Left lung (tissue), 10 donors: ENCODE results near the gene LRRC41. TPM values are rescaled to one million over a fixed set of nuclear protein-coding genes. Genes with fewer than 3 reads are reported as not detected.
"Not testable (repeated sequence)": the region's sequence is repeated elsewhere in the genome, so short reads cannot be mapped to it uniquely, and the experiment has no call there.

ENCODE experiments used
- ATAC-seq: fragments of 200-7000 bp; cut with Tn5 transposase; one replicate; pipeline ENCODE4 v1.9.1; 2020; ENCODE audit warnings: moderate library complexity
- DNase-seq, 4 donors: peaks; one replicate each; pipeline ENCODE4 v3.0.0-alpha.2; 2013 to 2020
- H3K27ac ChIP-seq, 2 donors: fragments of 200-600 bp; sonication (generic) in 1 of 2; one replicate each; pipeline versions ENCODE4 v1.5.0 to v1.8.0; 2020 to 2021
- H3K27me3 ChIP-seq, 2 donors: fragments of 200-600 bp; sonication (generic) in 1 of 2; one replicate each; pipeline versions ENCODE4 v1.5.0 to v1.8.0; 2020 to 2021
- H3K36me3 ChIP-seq, 2 donors: fragments of 200-600 bp; sonication (generic) in 1 of 2; one replicate each; pipeline versions ENCODE4 v1.5.0 to v1.8.0; 2020 to 2021
- H3K4me1 ChIP-seq, 2 donors: fragments of 200-600 bp; one replicate each; pipeline ENCODE4 v1.8.0; 2021
- H3K4me3 ChIP-seq, 2 donors: fragments of 200-600 bp; sonication (generic) in 1 of 2; one replicate each; pipeline versions ENCODE4 v1.5.0 to v1.8.0; 2020 to 2021; ENCODE audit warnings: mild to moderate bottlenecking in 1 of 2
- H3K9me3 ChIP-seq, 2 donors: fragments of 200-600 bp; sonication (generic) in 1 of 2; one replicate each; pipeline versions ENCODE4 v1.5.0 to v1.8.0; 2020 to 2021
- intact Hi-C, 2 donors: fragments of 100-400 bp; cut with DNase I; formaldehyde crosslinking; loops; one replicate each; pipeline versions ENCODE4 v1.11.2 to v1.14.2; 2022
- polyA plus RNA-seq, 6 donors: library from polyadenylated mRNA; unstranded; fragments of 120-200 nt; gene quantifications; one replicate each; pipeline ENCODE4 v1.2.1, GENCODE V29; 2013; ENCODE audit not compliant: insufficient read length in 6 of 6
- total RNA-seq, 2 donors: library from RNA; stranded (reverse); fragmentation: NEBNext Ultra II Directional; extraction: Animal tissue kit (Norgen Biotek cat#: 25700); gene quantifications; one replicate each; pipeline ENCODE4 v1.2.1, GENCODE V29; 2021
- TF ChIP-seq, protein P1 (sequence below), 2 donors: fragments of 200-600 bp; sonication (generic) in 1 of 2; IDR thresholded peaks; one replicate each; pipeline versions ENCODE4 v1.5.0 to v1.8.0; 2021; ENCODE audit warnings: antibody characterized with exemption in 2 of 2
- donor health status: DM: no; HTN: yes; CAD: no.
- donor health status: DM: no; HTN: no; CAD: no.

The LRRC41 gene
- total and polyA plus RNA-seq, 8 donors: 54.6 to 88.8 (median 78.0) TPM

DNA sequence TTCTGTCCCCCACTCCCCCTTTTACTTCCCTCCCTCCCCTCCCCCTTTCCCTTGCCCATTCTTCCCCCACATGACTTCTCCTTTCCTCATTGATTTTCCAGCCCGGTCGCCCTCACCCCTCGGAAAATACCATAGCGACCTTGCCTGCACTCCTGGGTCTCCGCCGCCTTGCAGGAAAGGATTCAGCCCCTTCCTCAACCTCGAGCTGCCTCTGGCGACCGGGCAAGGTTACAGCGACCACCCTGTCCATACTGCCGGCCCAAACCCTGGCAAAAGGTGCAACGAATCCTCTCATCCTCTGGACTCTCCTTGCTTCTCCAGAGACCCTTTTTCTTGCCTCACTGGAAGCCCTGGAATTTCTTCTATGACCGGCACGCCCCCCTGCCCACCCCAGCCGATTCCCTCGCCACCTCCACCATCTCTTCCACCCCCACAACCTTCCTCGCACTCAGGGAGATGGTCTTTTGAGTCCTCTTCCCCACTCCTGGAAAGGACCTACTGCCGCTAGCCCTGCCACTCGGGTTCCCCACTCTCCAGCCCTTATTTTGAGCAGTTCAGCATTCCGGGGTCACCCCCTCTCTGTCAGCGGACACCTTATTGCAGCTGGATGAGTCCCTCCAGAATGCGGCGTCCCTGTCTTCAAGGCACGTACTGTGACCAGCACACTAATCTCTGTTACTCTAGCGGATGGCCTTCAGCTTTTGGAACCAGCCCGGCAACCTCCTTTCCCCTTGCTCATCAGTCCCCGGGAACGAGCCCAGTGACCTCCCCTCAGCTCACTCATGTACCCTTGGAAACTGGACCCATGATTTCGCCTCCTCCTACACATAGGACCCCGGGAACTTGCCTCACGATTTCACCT is 38.0 kb upstream of the LRRC41 start:
- peak in 1 of 4 donors; percentile 42 for DNase-seq
- H3K27ac ChIP-seq: peak overlapping the region; percentile 94 to 99
- H3K36me3 ChIP-seq: peaks cover 0 to 42% of the 10 kb centered on the region in 2 donors
- ATAC-seq: no peak
- H3K4me1 ChIP-seq: peaks cover 0 to 22% of the 10 kb centered on the region in 2 donors
- TF ChIP-seq, protein P1, sequence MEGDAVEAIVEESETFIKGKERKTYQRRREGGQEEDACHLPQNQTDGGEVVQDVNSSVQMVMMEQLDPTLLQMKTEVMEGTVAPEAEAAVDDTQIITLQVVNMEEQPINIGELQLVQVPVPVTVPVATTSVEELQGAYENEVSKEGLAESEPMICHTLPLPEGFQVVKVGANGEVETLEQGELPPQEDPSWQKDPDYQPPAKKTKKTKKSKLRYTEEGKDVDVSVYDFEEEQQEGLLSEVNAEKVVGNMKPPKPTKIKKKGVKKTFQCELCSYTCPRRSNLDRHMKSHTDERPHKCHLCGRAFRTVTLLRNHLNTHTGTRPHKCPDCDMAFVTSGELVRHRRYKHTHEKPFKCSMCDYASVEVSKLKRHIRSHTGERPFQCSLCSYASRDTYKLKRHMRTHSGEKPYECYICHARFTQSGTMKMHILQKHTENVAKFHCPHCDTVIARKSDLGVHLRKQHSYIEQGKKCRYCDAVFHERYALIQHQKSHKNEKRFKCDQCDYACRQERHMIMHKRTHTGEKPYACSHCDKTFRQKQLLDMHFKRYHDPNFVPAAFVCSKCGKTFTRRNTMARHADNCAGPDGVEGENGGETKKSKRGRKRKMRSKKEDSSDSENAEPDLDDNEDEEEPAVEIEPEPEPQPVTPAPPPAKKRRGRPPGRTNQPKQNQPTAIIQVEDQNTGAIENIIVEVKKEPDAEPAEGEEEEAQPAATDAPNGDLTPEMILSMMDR (IDR thresholded peaks at IDR 0.05): no peak
- intact Hi-C loops: no loop called here
- H3K27me3 ChIP-seq: no peaks in the 10 kb centered on the region
- peak overlapping the region; percentile 56 to 66 for H3K4me3 ChIP-seq
- H3K9me3 ChIP-seq: no peaks in the 10 kb centered on the region

DNA sequence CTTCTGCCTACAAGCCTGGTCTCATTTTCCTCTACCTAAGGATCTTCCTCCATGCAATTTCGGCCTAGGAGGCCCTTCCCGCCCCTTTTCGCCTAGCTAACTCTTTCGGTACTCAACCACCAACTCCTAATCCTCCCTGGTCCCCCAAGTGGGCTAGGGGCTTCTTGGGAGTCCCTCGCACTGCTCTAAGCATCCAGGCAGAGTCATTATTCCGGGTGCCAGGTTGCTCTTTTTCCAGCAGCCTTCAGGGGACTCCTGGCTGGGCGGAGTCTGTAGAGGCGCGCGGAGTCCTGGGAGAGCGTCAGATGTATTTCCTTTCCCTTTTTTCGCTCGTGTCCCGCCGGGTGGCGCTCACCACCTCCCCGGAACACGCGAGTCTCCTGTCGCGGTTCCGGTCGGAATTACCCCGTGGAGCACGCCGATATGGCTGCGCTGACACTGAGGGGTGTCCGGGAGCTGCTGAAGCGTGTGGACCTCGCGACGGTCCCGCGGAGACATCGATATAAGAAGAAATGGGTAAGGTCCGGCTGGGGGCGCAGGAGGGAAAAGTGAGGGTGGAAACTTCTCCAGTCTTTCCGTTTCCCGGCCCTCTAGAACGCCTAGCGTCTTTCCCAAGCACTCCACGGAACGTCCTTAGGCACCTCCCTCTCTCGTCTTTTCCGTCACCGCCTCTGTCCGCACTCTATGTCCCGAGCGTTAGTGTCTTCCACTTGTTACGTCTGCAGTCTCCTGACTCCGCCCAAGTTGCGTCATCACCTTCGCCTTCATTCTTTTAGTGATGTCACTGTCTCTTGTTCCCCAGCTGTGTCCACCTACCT is 37.2 kb upstream of the LRRC41 start, which contains the start of gene NSUN4:
NSUN4 (plus strand) TSS at position 404 of the 818 bp plus-strand sequence; CDS start at position 424, 20 bp downstream.
- no peaks in the 10 kb centered on the region for H3K27me3 ChIP-seq
- H3K4me3 ChIP-seq: peak within 1 kb of the TSS; percentile 56 to 66
- intact Hi-C loops: no loop called here
- H3K9me3 ChIP-seq: no peaks in the 10 kb centered on the region
- ATAC-seq (peak; percentile 98), DNase-seq (peak; percentile 91 to 96 (median 94))
- H3K4me1 ChIP-seq: peaks cover 0 to 22% of the 10 kb centered on the region in 2 donors
- TF ChIP-seq, protein P1 (IDR thresholded peaks at IDR 0.05): peak; percentile 40 to 44
- peak within 1 kb of the TSS; percentile 94 to 99 for H3K27ac ChIP-seq
- peaks cover 0 to 34% of the 10 kb centered on the region in 2 donors for H3K36me3 ChIP-seq

DNA sequence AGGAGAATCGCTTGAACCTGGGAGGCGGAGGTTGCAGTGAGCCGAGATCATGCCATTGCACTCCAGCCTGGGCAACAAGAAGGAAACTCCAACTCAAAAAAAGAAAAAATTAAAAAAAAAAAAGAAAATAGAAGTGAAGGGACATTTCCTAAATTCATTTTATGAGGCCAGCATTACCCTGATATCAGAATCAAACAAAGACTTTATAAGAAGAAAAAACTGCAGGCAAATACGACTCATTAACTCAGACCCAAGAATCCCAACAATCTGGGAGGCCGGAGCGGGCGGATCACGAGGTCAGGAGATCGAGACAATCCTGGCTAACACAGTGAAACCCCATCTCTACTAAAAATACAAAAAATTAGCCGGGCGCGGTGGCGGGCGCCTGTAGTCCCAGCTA is 34.0 kb upstream of the LRRC41 start:
- H3K27ac ChIP-seq, H3K27me3 ChIP-seq, ATAC-seq, intact Hi-C loops, DNase-seq, H3K36me3 ChIP-seq, H3K9me3 ChIP-seq, H3K4me3 ChIP-seq: not testable (repeated sequence)
- peaks cover 0 to 21% of the 10 kb centered on the region in 2 donors for H3K4me1 ChIP-seq

DNA sequence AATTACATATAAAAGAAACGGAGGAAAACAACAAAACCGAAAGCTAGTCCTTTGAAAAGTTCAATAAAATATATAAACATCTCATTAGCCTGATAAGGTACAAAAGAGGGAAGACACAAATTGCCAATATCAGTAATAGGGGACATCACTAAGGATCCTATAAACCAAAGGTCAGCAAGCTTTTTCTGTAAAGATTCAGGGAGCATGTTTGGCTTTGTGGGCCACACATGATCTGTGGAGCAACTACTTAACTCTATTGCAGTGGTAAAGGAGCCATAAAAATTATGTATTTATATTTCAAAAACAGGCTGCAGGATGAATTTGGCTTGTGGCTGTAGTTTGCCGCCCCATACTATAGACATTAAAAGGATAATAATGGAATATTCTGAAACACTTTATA is 31.7 kb upstream of the LRRC41 start:
- Histone ChIP-seq H3K4me1 (peaks cover 0 to 7% of the 10 kb centered on the region in 2 donors), H3K27me3 (no peaks in the 10 kb centered on the region), H3K36me3 (no peaks in the 10 kb centered on the region), H3K4me3 (no peak overlapping the region), H3K9me3 (no peaks in the 10 kb centered on the region), H3K27ac (no peak overlapping the region)
- ATAC-seq (no peak), DNase-seq (no peak)
- intact Hi-C loops: no loop called here
- TF ChIP-seq, protein P1 (IDR thresholded peaks at IDR 0.05): no peak

DNA sequence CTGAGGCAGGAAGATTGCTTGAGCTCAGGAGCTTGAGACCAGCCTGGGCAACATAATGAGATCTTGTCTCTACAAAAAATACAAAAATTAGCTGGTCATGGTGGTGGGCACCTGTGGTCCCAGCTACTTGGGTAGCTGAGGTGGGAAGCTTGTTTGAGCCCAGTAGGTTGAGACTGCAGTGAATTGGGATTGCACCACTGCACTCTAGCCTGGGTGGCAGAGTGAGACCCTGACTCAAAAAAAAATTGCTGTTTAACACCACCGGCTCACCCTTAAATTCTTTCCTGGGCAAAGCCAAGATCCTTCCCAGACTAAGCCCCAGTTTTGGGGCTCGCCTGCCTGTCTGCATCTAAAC is 30.6 kb upstream of the LRRC41 start:
- DNase-seq: no peak
- H3K27ac ChIP-seq: no peak overlapping the region
- ATAC-seq: no peak
- no peaks in the 10 kb centered on the region for H3K4me1 ChIP-seq
- H3K36me3 ChIP-seq: no peaks in the 10 kb centered on the region
- no peaks in the 10 kb centered on the region for H3K9me3 ChIP-seq
- H3K27me3 ChIP-seq: no peaks in the 10 kb centered on the region
- TF ChIP-seq, protein P1 (IDR thresholded peaks at IDR 0.05): no peak
- H3K4me3 ChIP-seq: no peak overlapping the region
- intact Hi-C loops: no loop called here
